Muscle layer of duodenum (tissue), 2 donors: ENCODE measurements around the gene TOMM34.

ENCODE experiments used
- H3K27ac ChIP-seq: one replicate; pipeline ENCODE4 v1.7.0; 2013; ENCODE audit warnings: mild to moderate bottlenecking, low read length
- H3K27me3 ChIP-seq: one replicate; pipeline ENCODE4 v1.7.0; 2013; ENCODE audit warnings: low read depth, mild to moderate bottlenecking, control low read depth, low read length
- H3K36me3 ChIP-seq, 2 donors: one replicate each; pipeline ENCODE4 v1.7.0; 2013; ENCODE audit warnings: low read length in 2 of 2, control low read depth in 1 of 2, mild to moderate bottlenecking in 1 of 2; ENCODE audit not compliant: insufficient read depth in 2 of 2, control insufficient read depth in 1 of 2
- H3K4me1 ChIP-seq, 2 donors: one replicate each; pipeline ENCODE4 v1.7.0; 2013; ENCODE audit warnings: low read length in 2 of 2, mild to moderate bottlenecking in 2 of 2, control low read depth in 1 of 2, moderate library complexity in 1 of 2; ENCODE audit not compliant: insufficient read depth in 2 of 2, control insufficient read depth in 1 of 2
- H3K4me3 ChIP-seq, 2 donors: one replicate each; pipeline ENCODE4 v1.7.0; 2013; ENCODE audit warnings: low read length in 2 of 2, low read depth in 1 of 2, mild to moderate bottlenecking in 1 of 2
- H3K9me3 ChIP-seq, 2 donors: one replicate each; pipeline ENCODE4 v1.7.0; 2013; ENCODE audit warnings: low read length in 2 of 2, control low read depth in 1 of 2, mild to moderate bottlenecking in 1 of 2; ENCODE audit not compliant: control insufficient read depth in 1 of 2
- donor health status: healthy.

Gene TOMM34

GRCh38 chr20:44961870-44962267, 1.7 kb upstream of the TOMM34 start:
- H3K36me3 ChIP-seq: no peaks in the 10 kb centered on the region
- H3K4me3 ChIP-seq: no peak overlapping the region
- H3K4me1 ChIP-seq: peaks cover 14 to 21% of the 10 kb centered on the region in 2 donors
- no peaks in the 10 kb centered on the region for H3K9me3 ChIP-seq
- H3K27me3 ChIP-seq: no peaks in the 10 kb centered on the region
- no peak overlapping the region for H3K27ac ChIP-seq

DNA sequence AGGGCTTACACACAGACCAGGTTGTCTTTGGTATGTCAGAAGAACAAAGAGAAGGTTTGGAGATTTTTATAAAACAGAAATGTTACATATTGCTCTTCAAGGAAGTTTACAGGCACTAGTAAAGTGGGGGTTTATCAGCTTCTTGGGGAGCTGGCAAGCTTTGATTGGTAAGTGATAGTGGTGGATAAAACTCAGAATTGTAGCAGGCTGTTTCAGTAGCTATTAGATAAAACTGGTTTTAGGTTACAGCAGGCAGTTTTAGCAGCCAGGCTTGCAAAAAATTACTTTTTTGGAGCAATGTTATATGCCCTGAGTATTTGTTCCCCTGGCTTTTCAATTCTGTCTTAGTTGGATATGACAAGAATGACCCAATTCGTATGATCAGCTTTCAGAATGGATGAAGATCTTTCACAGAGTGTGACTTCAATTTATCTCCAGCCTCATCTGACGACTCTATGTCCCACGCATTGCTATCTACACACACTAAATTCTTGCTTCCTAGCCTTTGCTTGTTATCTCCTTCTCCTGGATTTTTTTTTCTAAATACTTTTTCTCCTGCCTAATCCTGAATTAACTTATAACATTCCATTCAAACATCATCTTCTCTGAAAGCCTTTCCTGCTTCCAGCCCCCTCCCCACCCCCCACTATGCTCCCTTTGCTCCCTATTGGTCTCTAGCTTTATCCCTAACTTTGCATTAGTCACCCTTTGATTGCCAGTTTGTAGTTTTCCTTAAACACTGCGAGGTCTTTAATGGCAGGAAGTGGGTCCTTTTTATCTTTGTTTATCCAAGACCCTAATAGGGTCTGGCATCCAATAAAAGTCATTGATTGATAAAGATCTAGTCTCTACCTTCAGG, 1.0 kb upstream of the TOMM34 start:
- peaks cover 14 to 19% of the 10 kb centered on the region in 2 donors for H3K4me1 ChIP-seq
- peaks cover 2 to 3% of the 10 kb centered on the region in 2 donors for H3K36me3 ChIP-seq
- H3K27me3 ChIP-seq: no peaks in the 10 kb centered on the region
- no peaks in the 10 kb centered on the region for H3K9me3 ChIP-seq
- no peak overlapping the region for H3K27ac ChIP-seq
- peak overlapping the region in 1 of 2 donors; percentile 75 for H3K4me3 ChIP-seq

- Histone ChIP-seq H3K4me1 (peaks cover 14 to 19% of the 10 kb centered on the region in 2 donors), H3K9me3 (no peaks in the 10 kb centered on the region), H3K27ac (peak overlapping the region; percentile 64), H3K27me3 (no peaks in the 10 kb centered on the region), H3K4me3 (peak overlapping the region; percentile 74 to 75), H3K36me3 (peaks cover 18 to 19% of the 10 kb centered on the region in 2 donors)
Observed at GRCh38 chr20:44959638-44960102, 527 bp downstream of the TOMM34 start.

DNA sequence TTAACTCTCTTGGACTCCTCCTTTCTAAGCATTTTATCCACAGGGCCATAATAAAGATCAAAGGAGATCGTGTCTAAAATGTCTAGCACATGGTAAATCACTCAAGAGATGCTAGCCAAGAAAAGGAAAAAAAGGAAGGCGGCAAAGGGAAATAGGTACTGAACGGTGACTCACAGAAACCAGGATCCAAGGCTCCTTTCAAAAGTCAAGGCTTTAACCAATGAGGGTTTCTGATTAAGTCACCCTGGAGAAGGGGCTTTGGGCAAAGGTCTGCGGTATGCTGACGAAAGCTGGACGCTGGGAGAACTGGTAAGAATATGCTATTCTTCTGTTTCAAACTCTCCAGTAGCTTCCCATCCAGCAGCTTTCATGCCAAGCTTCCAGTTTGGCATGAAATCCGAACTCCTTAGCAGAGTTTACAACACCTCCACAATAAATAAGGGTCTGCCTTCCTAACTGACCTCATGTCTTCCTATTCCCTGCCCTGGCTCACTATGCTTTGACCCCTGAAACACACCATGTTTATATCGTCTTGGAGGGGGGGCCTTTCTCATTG, 1.0 kb downstream of the TOMM34 start:
- peaks cover 14 to 19% of the 10 kb centered on the region in 2 donors for H3K4me1 ChIP-seq
- peak overlapping the region; percentile 64 for H3K27ac ChIP-seq
- H3K4me3 ChIP-seq: peak overlapping the region; percentile 74 to 75
- no peaks in the 10 kb centered on the region for H3K27me3 ChIP-seq
- H3K9me3 ChIP-seq: no peaks in the 10 kb centered on the region
- peaks cover 23 to 24% of the 10 kb centered on the region in 2 donors for H3K36me3 ChIP-seq

DNA sequence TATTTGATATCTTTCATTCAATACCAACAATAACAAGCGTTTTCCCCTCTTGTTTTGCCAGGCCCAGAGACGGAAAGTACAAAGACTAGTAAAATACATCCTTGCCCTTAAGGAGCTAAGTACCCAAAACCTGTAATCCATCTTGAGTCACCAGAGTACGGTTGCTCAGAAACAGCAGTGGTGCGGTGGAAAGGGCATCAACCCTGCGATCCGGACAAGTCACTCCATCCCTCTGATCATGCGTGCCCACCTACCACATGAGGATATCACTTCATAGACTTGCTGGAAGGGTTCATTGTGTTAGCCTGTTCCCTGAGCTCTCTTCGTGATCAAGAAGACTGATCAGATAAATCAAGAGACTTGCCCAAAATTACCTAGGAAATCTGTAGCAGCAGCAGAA, 1.9 kb downstream of the TOMM34 start:
- peaks cover 29 to 33% of the 10 kb centered on the region in 2 donors for H3K36me3 ChIP-seq
- no peaks in the 10 kb centered on the region for H3K9me3 ChIP-seq
- H3K27ac ChIP-seq: no peak overlapping the region
- no peak overlapping the region for H3K4me3 ChIP-seq
- H3K27me3 ChIP-seq: no peaks in the 10 kb centered on the region
- H3K4me1 ChIP-seq: peaks cover 14 to 19% of the 10 kb centered on the region in 2 donors

DNA sequence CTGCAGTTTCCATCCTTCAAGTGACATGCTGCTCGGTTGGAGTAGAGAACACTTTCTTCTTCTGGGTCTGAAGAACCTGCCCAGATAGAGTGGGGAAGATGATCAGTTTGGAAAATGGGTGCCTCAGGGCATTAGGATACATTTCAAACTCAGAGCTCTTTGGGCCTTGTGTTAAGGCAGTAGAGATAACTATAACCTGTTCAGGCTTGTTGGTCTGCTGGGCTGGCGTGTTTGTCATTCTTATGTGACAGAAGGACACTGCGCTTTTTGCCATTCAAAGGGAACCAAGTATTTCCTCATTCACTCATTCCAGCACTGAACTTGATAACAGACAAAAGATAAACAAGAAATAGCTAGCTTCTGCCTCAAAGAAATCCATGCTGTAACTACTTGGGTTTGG, 3.8 kb downstream of the TOMM34 start:
- Histone ChIP-seq H3K36me3 (peaks cover 34 to 52% of the 10 kb centered on the region in 2 donors), H3K4me3 (no peak overlapping the region), H3K9me3 (no peaks in the 10 kb centered on the region), H3K4me1 (peaks cover 14 to 19% of the 10 kb centered on the region in 2 donors), H3K27ac (no peak overlapping the region), H3K27me3 (no peaks in the 10 kb centered on the region)

DNA sequence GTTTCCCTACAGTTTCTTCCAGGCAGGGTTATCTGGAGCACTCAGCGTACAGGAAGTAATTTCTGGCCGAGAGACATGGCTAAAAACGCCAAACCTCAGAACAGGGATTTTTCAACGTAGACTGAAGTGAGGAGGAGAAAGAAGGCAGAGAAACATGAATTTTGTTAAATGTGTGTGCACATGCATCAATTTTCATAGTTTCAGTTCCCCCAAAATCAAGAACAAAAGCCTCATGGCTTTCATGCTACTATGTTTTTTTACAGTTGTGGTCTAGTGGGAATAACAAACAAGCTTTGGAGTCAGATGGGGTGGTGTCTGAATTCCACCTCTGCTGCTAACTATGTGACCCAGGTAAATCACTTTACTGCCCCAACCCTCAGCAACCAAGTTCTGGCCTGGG, 4.9 kb downstream of the TOMM34 start:
- Histone ChIP-seq H3K4me3 (no peak overlapping the region), H3K4me1 (peaks cover 13 to 14% of the 10 kb centered on the region in 2 donors), H3K9me3 (no peaks in the 10 kb centered on the region), H3K27me3 (no peaks in the 10 kb centered on the region), H3K36me3 (peaks cover 45 to 63% of the 10 kb centered on the region in 2 donors), H3K27ac (no peak overlapping the region)

GRCh38 chr20:44954211-44954610, 6.0 kb downstream of the TOMM34 start:
- Histone ChIP-seq H3K4me3 (no peak overlapping the region), H3K36me3 (peaks cover 51 to 69% of the 10 kb centered on the region in 2 donors), H3K4me1 (peaks cover 9 to 11% of the 10 kb centered on the region in 2 donors), H3K27ac (no peak overlapping the region), H3K27me3 (no peaks in the 10 kb centered on the region), H3K9me3 (no peaks in the 10 kb centered on the region)

DNA sequence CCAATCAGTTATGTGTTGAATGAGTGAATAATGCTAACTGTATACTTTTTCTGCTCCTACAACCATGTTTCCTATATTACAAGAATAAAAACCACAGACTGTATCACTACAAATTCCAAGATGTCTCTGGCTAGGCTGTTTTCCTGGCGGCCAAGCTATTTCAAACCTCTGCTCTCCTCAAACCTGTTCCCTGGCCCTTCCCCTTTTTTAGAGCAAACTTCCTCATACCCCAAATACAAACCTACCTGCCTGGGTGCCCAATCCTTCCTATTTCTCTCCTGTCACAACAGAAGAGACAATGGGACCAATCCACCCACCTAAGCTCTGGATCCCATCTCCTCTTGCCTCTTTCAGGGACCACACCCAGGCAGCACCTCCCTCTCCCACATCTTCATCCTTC, 7.5 kb downstream of the TOMM34 start:
- H3K27ac ChIP-seq: no peak overlapping the region
- no peaks in the 10 kb centered on the region for H3K27me3 ChIP-seq
- no peak overlapping the region for H3K4me3 ChIP-seq
- H3K36me3 ChIP-seq: peaks cover 62 to 84% of the 10 kb centered on the region in 2 donors
- no peaks in the 10 kb centered on the region for H3K9me3 ChIP-seq
- no peaks in the 10 kb centered on the region for H3K4me1 ChIP-seq

GRCh38 chr20:44950368-44950767, 9.8 kb downstream of the TOMM34 start:
- Histone ChIP-seq H3K27me3 (no peaks in the 10 kb centered on the region), H3K27ac (no peak overlapping the region), H3K36me3 (peaks cover 55 to 90% of the 10 kb centered on the region in 2 donors), H3K4me1 (no peaks in the 10 kb centered on the region), H3K9me3 (no peaks in the 10 kb centered on the region), H3K4me3 (no peak overlapping the region)

- Histone ChIP-seq H3K9me3 (no peaks in the 10 kb centered on the region), H3K27ac (no peak overlapping the region), H3K4me1 (no peaks in the 10 kb centered on the region), H3K27me3 (no peaks in the 10 kb centered on the region), H3K36me3 (peaks cover 53 to 90% of the 10 kb centered on the region in 2 donors), H3K4me3 (no peak overlapping the region)
Observed at GRCh38 chr20:44948513-44948912, 11.7 kb downstream of the TOMM34 start.
